K562 (cell line): ENCODE data around the gene PLP2. TPM values are rescaled to one million over a fixed set of nuclear protein-coding genes. Genes with fewer than 3 reads are reported as not detected.

Experiments used
- ATF6 ChIP-seq: sonication (generic); formaldehyde crosslinking; IDR thresholded peaks from 2 replicates; pipeline ENCODE4 v1.4.0; 2020; ENCODE audit warnings: mild to moderate bottlenecking, missing genetic modification reagents
- BRF1 ChIP-seq: IDR thresholded peaks from 3 replicates; pipeline ENCODE4 v1.6.1; 2011; ENCODE audit warnings: borderline replicate concordance, mild to moderate bottlenecking; ENCODE audit not compliant: insufficient read length; ENCODE audit errors: extremely low read depth
- HLTF ChIP-seq: fragments of 450-650 bp; IDR thresholded peaks from 2 replicates; pipeline ENCODE4 v1.6.1; 2016
- IFI16 ChIP-seq: fragments of 250-450 bp; sonication (Bioruptor Pico); IDR thresholded peaks from 2 replicates; pipeline ENCODE4 v2.1.2; 2022; ENCODE audit warnings: mild to moderate bottlenecking, inconsistent platforms
- IRF1 ChIP-seq: sonication (generic); formaldehyde crosslinking; IDR thresholded peaks from 2 replicates; pipeline ENCODE4 v1.8.0; 2022; ENCODE audit warnings: missing genetic modification reagents, mild to moderate bottlenecking, borderline replicate concordance
- MAFG ChIP-seq: fragments of 450-650 bp; conservative IDR thresholded peaks from 2 replicates; pipeline ENCODE4 v1.6.1; 2016; ENCODE audit warnings: missing genetic modification characterization, missing compliant biosample characterization
- NCOA4 ChIP-seq: fragments of 450-650 bp; IDR thresholded peaks from 2 replicates; pipeline ENCODE4 v1.6.1; 2018; ENCODE audit warnings: mild to moderate bottlenecking; ENCODE audit not compliant: partially characterized antibody
- NKRF ChIP-seq: fragments of 450-650 bp; IDR thresholded peaks from 2 replicates; pipeline ENCODE4 v1.6.1; 2016; ENCODE audit warnings: borderline replicate concordance
- NR0B1 ChIP-seq: fragments of 450-650 bp; IDR thresholded peaks from one replicate; pipeline ENCODE4 v1.6.1; 2018; ENCODE audit warnings: mild to moderate bottlenecking, moderate library complexity; ENCODE audit not compliant: partially characterized antibody
- PRPF4 ChIP-seq: fragments of 200-400 bp; formaldehyde crosslinking; IDR thresholded peaks from one replicate; pipeline ENCODE4 v1.6.1; 2017; ENCODE audit warnings: low read length, low read depth, mild to moderate bottlenecking; ENCODE audit not compliant: insufficient read depth, poor library complexity, severe bottlenecking
- RBM25 ChIP-seq: fragments of 200-400 bp; formaldehyde crosslinking; IDR thresholded peaks from 2 replicates; pipeline ENCODE4 v1.6.1; 2018; ENCODE audit warnings: low read length, low read depth, moderate library complexity; ENCODE audit not compliant: severe bottlenecking
- RCOR1 ChIP-seq, 2 experiments: IDR thresholded peaks; 2 replicates each; pipeline ENCODE4 v1.6.1; 2012; ENCODE audit warnings: low read depth in 2 of 2, low read length in 2 of 2, borderline replicate concordance in 1 of 2, improper control_type of control experiment in 1 of 2
- SMARCC2 ChIP-seq: fragments of 450-650 bp; IDR thresholded peaks from 2 replicates; pipeline ENCODE4 v1.6.1; 2017; ENCODE audit warnings: antibody characterized with exemption, moderate library complexity, mild to moderate bottlenecking, low read depth
- TEAD2 ChIP-seq: fragments of 450-650 bp; IDR thresholded peaks from 2 replicates; pipeline ENCODE4 v1.6.1; 2016; ENCODE audit warnings: missing genetic modification characterization, control low read depth, missing compliant biosample characterization
- ZC3H8 ChIP-seq: fragments of 450-650 bp; IDR thresholded peaks from 2 replicates; pipeline ENCODE4 v1.6.1; 2017
- ZFP1 ChIP-seq: fragments of 450-650 bp; formaldehyde crosslinking; IDR thresholded peaks from 2 replicates; pipeline ENCODE4 v1.4.0; 2020; ENCODE audit warnings: mild to moderate bottlenecking, mixed read lengths
- ZNF12 ChIP-seq: sonication (generic); formaldehyde crosslinking; IDR thresholded peaks from 2 replicates; pipeline ENCODE4 v1.4.0; 2020; ENCODE audit warnings: mild to moderate bottlenecking, missing genetic modification reagents
- ZNF134 ChIP-seq: fragments of 250-450 bp; sonication (Bioruptor Pico); conservative IDR thresholded peaks from 2 replicates; pipeline ENCODE4 v1.4.0; 2020
- ZNF165 ChIP-seq: fragments of 250-450 bp; sonication (Bioruptor Pico); IDR thresholded peaks from 2 replicates; pipeline ENCODE4 v1.4.0; 2020; ENCODE audit warnings: borderline replicate concordance
- ZNF740 ChIP-seq, 3 experiments: fragments of 200-800 bp in 1 of 3; sonication (Bioruptor generic) in 1 of 3; sonication (generic) in 1 of 3; formaldehyde crosslinking in 1 of 3; IDR thresholded peaks; 2 replicates each; pipeline versions ENCODE4 v1.6.1 to v1.8.0; 2016 to 2022; ENCODE audit warnings: mild to moderate bottlenecking in 2 of 3, missing compliant biosample characterization in 2 of 3, missing genetic modification characterization in 2 of 3, missing genetic modification reagents in 1 of 3
- polyA plus RNA-seq, 8 experiments: library from polyadenylated mRNA; depleted of rRNA in 4 of 8; stranded (reverse) in 5 of 8; unstranded in 3 of 8; fragments of >200 nt; fragmentation: Nextera tagmentation in 2 of 8; fragmentation: Illumina TruSeq in 1 of 8; extraction: Ambion mirVana in 2 of 8; extraction: Trizol in 1 of 8; gene quantifications; 2 replicates each; pipeline versions ENCODE4 v1.2.1 to v1.2.3, GENCODE V29; 2011 to 2014; ENCODE audit warnings: inconsistent platforms in 1 of 8, missing spikeins in 1 of 8
- total RNA-seq, 7 experiments: library from RNA; depleted of rRNA in 6 of 7; stranded (reverse); fragments of >200 nt in 6 of 7; fragmentation: Illumina TruSeq in 2 of 7; extraction: Trizol in 2 of 7; gene quantifications; 2 replicates each; pipeline versions ENCODE4 v1.2.1 to v1.2.3, GENCODE V29; 2011 to 2021; ENCODE audit warnings: low replicate concordance in 1 of 7

PLP2 gene
- total and polyA plus RNA-seq, 9 of the 15 experiments (the other 6 are each of a cell fraction or from before 2014, with no cell fraction given): 34.7 to 236 (median 112) TPM

- TF ChIP-seq ZNF740 (CRISPR knock-in tag; IDR thresholded peaks at IDR 0.05) (no peak), ZNF740 (tag; IDR thresholded peaks at IDR 0.05) (peak in 1 of 2 experiments; percentile 47; a peak in 2 of 4 replicates), SMARCC2 (peak; percentile 59; the same call in 1 of the 2 replicates), ZNF12 (CRISPR knock-in tag) (no peak), PRPF4 (no peak), NKRF (no peak), RBM25 (no peak), HLTF (no peak), NCOA4 (no peak), ZC3H8 (no peak), ZNF165 (CRISPR knock-in tag) (no peak), ZFP1 (CRISPR knock-in tag) (no peak), RCOR1 (IDR thresholded peaks at IDR 0.05; ENCODE audit: borderline replicate concordance in 1 of 2, low read depth in 2 of 2, low read length in 2 of 2) (peak in 1 of 2 experiments; percentile 40; a peak in 1 of 4 replicates), TEAD2 (tag) (no peak), ATF6 (no peak), NR0B1 (no peak), IRF1 (no peak), MAFG (tag) (peak; percentile 53), BRF1 (no peak), ZNF134 (CRISPR knock-in tag) (no peak), IFI16 (CRISPR knock-in tag) (no peak)
Observed at GRCh38 chrX:49166914-49167739, 4.6 kb upstream of the PLP2 start (continued).
